GM12891 (cell line): ENCODE data around the gene DBH.

ENCODE experiments used
- POLR2A ChIP-seq: IDR thresholded peaks from 2 replicates; pipeline ENCODE4 v1.6.1; 2011; ENCODE audit warnings: low read depth, low read length, control low read depth
- POLR2AphosphoS5 ChIP-seq: IDR thresholded peaks from 2 replicates; pipeline ENCODE4 v1.6.1; 2011; ENCODE audit warnings: low read depth, low read length, control low read depth
- SPI1 ChIP-seq: IDR thresholded peaks from 2 replicates; pipeline ENCODE4 v1.6.1; 2011; ENCODE audit warnings: low read depth, low read length, control low read depth
- TAF1 ChIP-seq: IDR thresholded peaks from 2 replicates; pipeline ENCODE4 v1.6.1; 2011; ENCODE audit warnings: low read depth, low read length, control low read depth

- no peak for TF ChIP-seq POLR2A
- no peak for TF ChIP-seq POLR2AphosphoS5
- no peak for TF ChIP-seq SPI1
- TF ChIP-seq TAF1 = no peak
These were observed 36.5 kb upstream of the DBH start for GRCh38 chr9:133599470-133600173.
